HepG2 (cell line): ENCODE measurements around the gene RAB2B. TPM values are rescaled to one million over a fixed set of nuclear protein-coding genes. Genes with fewer than 3 reads are reported as not detected.

Source experiments
- ATAC-seq: fragments of 200-7000 bp; cut with Tn5 transposase; 3 replicates; pipeline ENCODE4 v1.9.1; 2020; ENCODE audit warnings: mild to moderate bottlenecking, moderate library complexity
- BruUV-seq: library from RNA; stranded (reverse); fragments of 400-500 nt; replicated peaks from 2 replicates; lab custom pipeline; 2021; lab: Mats Ljungman, UMichigan
- CTCF ChIA-PET: fragments of 300-600 bp; formaldehyde crosslinking; extraction: SDS; loops from one replicate; lab custom pipeline; 2021; ENCODE audit warnings: low total read pairs, inconsistent platforms, low intra/inter-chr PET ratio; lab: Yijun Ruan, JAX
- POLR2A ChIA-PET: fragments of 350-600 bp; sonication (Branson Sonifier 250); formaldehyde crosslinking; loops from one replicate; lab custom pipeline; 2020; ENCODE audit warnings: antibody characterized with exemption, inconsistent platforms; lab: Yijun Ruan, JAX
- DNase-seq: peaks from one replicate; pipeline ENCODE4 v3.0.0-alpha.2; 2015; ENCODE audit warnings: low spot score
- FAIRE-seq: peaks from 3 replicates; lab custom pipeline; 2011; peaks lifted over from hg19 to GRCh38; lab: Jason Lieb, UNC
- H2AFZ ChIP-seq: one replicate; pipeline ENCODE4 v1.6.1; 2011; ENCODE audit warnings: low read length, inconsistent platforms
- H3K27ac ChIP-seq: fragments of 300-600 bp; 3 replicates; pipeline ENCODE4 v1.8.0; 2011; ENCODE audit warnings: mixed run types, mild to moderate bottlenecking, mixed read lengths, low read length, inconsistent platforms; ENCODE audit not compliant: insufficient read depth; ENCODE audit errors: extremely low read length
- H3K27me3 ChIP-seq, 2 experiments: fragments of 200-600 bp in 1 of 2; 2 replicates in 1 of 2; 3 replicates in 1 of 2; pipeline versions ENCODE4 v1.6.0 to v1.8.0; 2011; ENCODE audit warnings: low read length in 2 of 2, mild to moderate bottlenecking in 2 of 2, moderate library complexity in 2 of 2, inconsistent platforms in 1 of 2; ENCODE audit not compliant: insufficient read depth in 2 of 2, control insufficient read depth in 1 of 2
- H3K36me3 ChIP-seq, 2 experiments: fragments of 200-600 bp in 1 of 2; replicated peaks in 1 of 2; 2 replicates in 1 of 2; 3 replicates in 1 of 2; pipeline versions ENCODE4 v1.5.1 to v1.8.0; 2011; ENCODE audit warnings: low read length in 2 of 2, inconsistent platforms in 1 of 2; ENCODE audit not compliant: insufficient read depth in 2 of 2, control insufficient read depth in 1 of 2
- H3K4me1 ChIP-seq: 2 replicates; pipeline ENCODE4 v1.5.1; 2012; ENCODE audit warnings: low read length, inconsistent platforms; ENCODE audit not compliant: insufficient read depth
- H3K4me2 ChIP-seq: 2 replicates; pipeline ENCODE4 v1.6.0; 2011; ENCODE audit warnings: low read depth, low read length, inconsistent platforms
- H3K4me3 ChIP-seq, 3 experiments: fragments of 200-600 bp in 1 of 3; sonication (generic), shearing (Covaris generic) in 1 of 3; replicated peaks in 1 of 3; 2 replicates each; pipeline ENCODE4 v1.5.1; 2011 to 2016; ENCODE audit warnings: low read length in 3 of 3, inconsistent platforms in 2 of 3, low read depth in 2 of 3, mild to moderate bottlenecking in 2 of 3, control low read depth in 1 of 3, mixed read lengths in 1 of 3; ENCODE audit not compliant: insufficient read depth in 1 of 3
- H3K79me2 ChIP-seq: one replicate; pipeline ENCODE4 v1.6.1; 2011; ENCODE audit warnings: low read length, inconsistent platforms; ENCODE audit not compliant: insufficient read depth
- H3K9ac ChIP-seq: 2 replicates; pipeline ENCODE4 v1.6.0; 2011; ENCODE audit warnings: mild to moderate bottlenecking, low read depth, low read length, inconsistent platforms; ENCODE audit not compliant: insufficient read depth
- H3K9me3 ChIP-seq: 2 replicates; pipeline ENCODE4 v1.5.1; 2012; ENCODE audit warnings: mild to moderate bottlenecking, low read length
- H4K20me1 ChIP-seq: 2 replicates; pipeline ENCODE4 v1.6.0; 2011; ENCODE audit warnings: inconsistent platforms, mild to moderate bottlenecking, low read length, moderate library complexity; ENCODE audit not compliant: insufficient read depth
- ATF1 ChIP-seq: IDR thresholded peaks from 2 replicates; pipeline ENCODE4 v1.6.1; 2016; ENCODE audit warnings: mild to moderate bottlenecking, control low read depth
- ATF4 ChIP-seq, 2 experiments: fragments of 450-650 bp in 1 of 2; sonication (generic) in 1 of 2; formaldehyde crosslinking; IDR thresholded peaks; 2 replicates each; pipeline versions ENCODE4 v1.5.0 to v1.8.0; 2020 to 2022; ENCODE audit warnings: mild to moderate bottlenecking in 1 of 2, missing genetic modification reagents in 1 of 2
- BCL6 ChIP-seq: IDR thresholded peaks from 2 replicates; pipeline ENCODE4 v1.6.1; 2016; ENCODE audit warnings: missing genetic modification reagents, missing compliant biosample characterization
- CC2D1A ChIP-seq: sonication (generic); formaldehyde crosslinking; IDR thresholded peaks from 2 replicates; pipeline ENCODE4 v1.8.1; 2023; ENCODE audit warnings: mild to moderate bottlenecking, missing genetic modification reagents
- CEBPG ChIP-seq: IDR thresholded peaks from 2 replicates; pipeline ENCODE4 v1.6.1; 2016
- FOXA1 ChIP-seq, 2 experiments: fragments of 450-650 bp in 1 of 2; sonication (generic) in 1 of 2; formaldehyde crosslinking in 1 of 2; IDR thresholded peaks; 2 replicates each; pipeline versions ENCODE4 v1.4.0 to v1.6.1; 2016 to 2020; ENCODE audit warnings: missing genetic modification reagents in 1 of 2
- FOXK2 ChIP-seq: fragments of 450-650 bp; IDR thresholded peaks from 2 replicates; pipeline ENCODE4 v1.6.1; 2016
- IRF2 ChIP-seq: IDR thresholded peaks from 2 replicates; pipeline ENCODE4 v1.6.1; 2018; ENCODE audit warnings: missing genetic modification reagents, missing compliant biosample characterization
- MBD4 ChIP-seq: IDR thresholded peaks from 2 replicates; pipeline ENCODE4 v1.6.1; 2012; ENCODE audit warnings: low read length, inconsistent platforms, borderline replicate concordance
- MXD4 ChIP-seq: IDR thresholded peaks from 2 replicates; pipeline ENCODE4 v1.6.1; 2016; ENCODE audit warnings: mild to moderate bottlenecking, missing biosample characterization, missing genetic modification reagents
- NFIC ChIP-seq: IDR thresholded peaks from 2 replicates; pipeline ENCODE4 v1.6.1; 2012; ENCODE audit warnings: mild to moderate bottlenecking, low read length, inconsistent platforms
- NR2F6 ChIP-seq, 2 experiments: IDR thresholded peaks; 2 replicates each; pipeline ENCODE4 v1.6.1; 2016; ENCODE audit warnings: antibody characterized with exemption in 1 of 2, mild to moderate bottlenecking in 1 of 2
- SIN3A ChIP-seq: IDR thresholded peaks from 2 replicates; pipeline ENCODE4 v1.6.1; 2011; ENCODE audit warnings: low read depth, mild to moderate bottlenecking, control low read depth, low read length, borderline replicate concordance
- SIX1 ChIP-seq: sonication (generic); formaldehyde crosslinking; IDR thresholded peaks from 2 replicates; pipeline ENCODE4 v1.4.0; 2020; ENCODE audit warnings: missing genetic modification reagents, borderline replicate concordance
- SMAD3 ChIP-seq: sonication (generic); formaldehyde crosslinking; IDR thresholded peaks from 2 replicates; pipeline ENCODE4 v1.4.0; 2020; ENCODE audit warnings: missing genetic modification reagents
- SMARCC2 ChIP-seq: fragments of 450-650 bp; IDR thresholded peaks from 2 replicates; pipeline ENCODE4 v1.6.1; 2017; ENCODE audit warnings: antibody characterized with exemption, mild to moderate bottlenecking
- SOX5 ChIP-seq: IDR thresholded peaks from 2 replicates; pipeline ENCODE4 v1.6.1; 2016; ENCODE audit warnings: borderline replicate concordance
- TAF1 ChIP-seq: sonication (generic); formaldehyde crosslinking; IDR thresholded peaks from 2 replicates; pipeline ENCODE4 v1.4.0; 2020; ENCODE audit warnings: missing genetic modification reagents
- TBP ChIP-seq: sonication (generic); formaldehyde crosslinking; IDR thresholded peaks from 2 replicates; pipeline ENCODE4 v1.5.0; 2020; ENCODE audit warnings: missing genetic modification reagents
- ZBTB20 ChIP-seq: sonication (generic); formaldehyde crosslinking; IDR thresholded peaks from 2 replicates; pipeline ENCODE4 v1.8.1; 2023; ENCODE audit warnings: missing genetic modification reagents, low read depth, mild to moderate bottlenecking, borderline replicate concordance
- ZKSCAN8 ChIP-seq: IDR thresholded peaks from 2 replicates; pipeline ENCODE4 v1.6.1; 2016; ENCODE audit warnings: borderline replicate concordance, missing genetic modification reagents, missing compliant biosample characterization
- ZNF24 ChIP-seq: fragments of 450-650 bp; IDR thresholded peaks from 2 replicates; pipeline ENCODE4 v1.6.1; 2017; ENCODE audit warnings: antibody characterized with exemption, mild to moderate bottlenecking
- ZNF430 ChIP-seq: sonication (generic); formaldehyde crosslinking; IDR thresholded peaks from 2 replicates; pipeline ENCODE4 v1.9.0; 2021; ENCODE audit warnings: mild to moderate bottlenecking, missing genetic modification reagents
- ZNF546 ChIP-seq: sonication (generic); formaldehyde crosslinking; conservative IDR thresholded peaks from 2 replicates; pipeline ENCODE4 v1.8.1; 2023; ENCODE audit warnings: mild to moderate bottlenecking, missing genetic modification reagents
- ZNF614 ChIP-seq: IDR thresholded peaks from 2 replicates; pipeline ENCODE4 v1.6.1; 2018; ENCODE audit warnings: missing biosample characterization, missing genetic modification reagents, inconsistent platforms, borderline replicate concordance
- ZSCAN9 ChIP-seq: IDR thresholded peaks from 2 replicates; pipeline ENCODE4 v1.6.1; 2016; ENCODE audit warnings: borderline replicate concordance
- WGBS: methylation state at CpG from one replicate; pipeline ENCODE4 v1.1.6; 2017; ENCODE audit warnings: low lambda C conversion rate; 5-methylcytosine and 5-hydroxymethylcytosine counted together
- in situ Hi-C: cut with HindIII; loops from 2 replicates; pipeline ENCODE4 v1.10.0; 2017; ENCODE audit warnings: low pct_unique_long_range_greater_than_20kb; ENCODE audit not compliant: extremely low pct_ligation_motif_present
- intact Hi-C: fragments of 100-400 bp; cut with micrococcal nuclease; formaldehyde crosslinking; loops from one replicate; pipeline ENCODE4 v1.10.0; 2022; ENCODE audit not compliant: unreplicated experiment
- polyA plus RNA-seq, 8 experiments: library from polyadenylated mRNA; depleted of rRNA in 3 of 8; stranded (reverse) in 7 of 8; unstranded in 1 of 8; fragments of >200 nt; fragmentation: Illumina TruSeq in 4 of 8; extraction: Trizol in 4 of 8; gene quantifications; 2 replicates each; pipeline versions ENCODE4 v1.2.1 to v1.2.3, GENCODE V29; 2011 to 2016; ENCODE audit warnings: low read depth in 4 of 8, missing spikeins in 1 of 8, mixed read lengths in 1 of 8; ENCODE audit not compliant: insufficient read depth in 1 of 8
- total RNA-seq, 5 experiments: library from RNA; depleted of rRNA; stranded (reverse); fragments of >200 nt; fragmentation: Illumina TruSeq; extraction: Trizol; gene quantifications; 2 replicates each; pipeline ENCODE4 v1.2.3, GENCODE V29; 2016; ENCODE audit warnings: low read depth in 1 of 5

RAB2B gene
- total and polyA plus RNA-seq, 2 of the 13 experiments (the other 11 are each of a cell fraction or from before 2014, with no cell fraction given), result 36.0 to 60.6 TPM

- H3K79me2 ChIP-seq, result peaks cover 45% of the 10 kb centered on the region
- peaks cover 8 to 28% of the 10 kb centered on the region in 2 experiments for H3K36me3 ChIP-seq
- intact Hi-C loops (loop anchor here (1.0 to 2.0 kb wide), 3 partner anchors 20 to 1015 kb away; partner anchors contain the start of genes CHD8 and PIP4P1), in situ Hi-C loops (no loop called here)
- CTCF ChIA-PET, result interaction anchor here (1.7 to 2.0 kb wide), 2 partner anchors 20 to 82 kb away, joined by 12 to 19 read pairs; partner anchors contain the start of gene CHD8
- peak overlapping the region; percentile 95 for H3K9ac ChIP-seq
- BruUV-seq, result TSS peak; percentile 82
- POLR2A ChIA-PET, result interaction anchor here (0.7 to 5.2 kb wide), 10 partner anchors 12 to 92 kb away, joined by 3 to 47 read pairs (median 7); partner anchors contain the start of genes CHD8 and METTL3
- peaks cover 29% of the 10 kb centered on the region for H3K4me1 ChIP-seq
- peak overlapping the region; percentile 87 for H3K27ac ChIP-seq
- H3K4me3 ChIP-seq, result peak overlapping the region; percentile 83 to 99 (median 87)
- no peaks in the 10 kb centered on the region for H3K9me3 ChIP-seq
- H3K4me2 ChIP-seq, result peak overlapping the region; percentile 84
- no peaks in the 10 kb centered on the region for H4K20me1 ChIP-seq
- peak; percentile 18 for DNase-seq
- FAIRE-seq, result peak; percentile 4
- H3K27me3 ChIP-seq, result no peaks in the 10 kb centered on the region; a peak in 1 of 5 replicates
- peak; percentile 32 for ATAC-seq
- H2AFZ ChIP-seq, result peak overlapping the region; percentile 88
- 9% methylated on average over 10 of the region's 10 CpGs for WGBS
- TF ChIP-seq FOXA1 (IDR thresholded peaks at IDR 0.05), result no peak
- TF ChIP-seq FOXA1 (CRISPR knock-in tag; IDR thresholded peaks at IDR 0.05), result no peak
- peak; percentile 87 for TF ChIP-seq BCL6 (CRISPR knock-in tag)
- TF ChIP-seq NR2F6 (IDR thresholded peaks at IDR 0.05), result 0 out of 2 replicates have a peak, but pooled peaks have one; percentile 12
- no peak for TF ChIP-seq NR2F6 (CRISPR knock-in tag; IDR thresholded peaks at IDR 0.05)
- TF ChIP-seq MXD4 (CRISPR knock-in tag), result no peak
- TF ChIP-seq CEBPG (CRISPR knock-in tag), result peak; percentile 13; the same call in 1 of the 2 replicates
- TF ChIP-seq ZKSCAN8 (CRISPR knock-in tag), result 0 out of 2 replicates have a peak, but pooled peaks have one; percentile 34
- peak; percentile 45; the same call in 1 of the 2 replicates for TF ChIP-seq IRF2 (CRISPR knock-in tag)
- TF ChIP-seq SIX1, result 0 out of 2 replicates have a peak, but pooled peaks have one; percentile 19
- peak; percentile 12; the same call in 1 of the 2 replicates for TF ChIP-seq ZNF614 (CRISPR knock-in tag)
- TF ChIP-seq ZNF546 (CRISPR knock-in tag), result 0 out of 2 replicates have a peak, but pooled peaks have one; percentile 8
- peak; percentile 65; the same call in 1 of the 2 replicates for TF ChIP-seq ZSCAN9 (CRISPR knock-in tag)
- TF ChIP-seq MBD4, result 0 out of 2 replicates have a peak, but pooled peaks have one; percentile 58
- TF ChIP-seq SMARCC2, result 0 out of 2 replicates have a peak, but pooled peaks have one; percentile 54
- peak; percentile 51; the same call in 1 of the 2 replicates for TF ChIP-seq ATF1
- TF ChIP-seq ZNF24, result 0 out of 2 replicates have a peak, but pooled peaks have one; percentile 47
- TF ChIP-seq SMAD3, result no peak
- 0 out of 2 replicates have a peak, but pooled peaks have one; percentile 94 for TF ChIP-seq FOXK2
- TF ChIP-seq ZBTB20 (CRISPR knock-in tag), result peak; percentile 43; the same call in 1 of the 2 replicates
- no peak for TF ChIP-seq TBP (CRISPR knock-in tag)
- 0 out of 2 replicates have a peak, but pooled peaks have one; percentile 6 for TF ChIP-seq ZNF430 (CRISPR knock-in tag)
- TF ChIP-seq TAF1 (CRISPR knock-in tag), result peak; percentile 21; the same call in 1 of the 2 replicates
- TF ChIP-seq SIN3A, result 0 out of 2 replicates have a peak, but pooled peaks have one; percentile 20
- TF ChIP-seq ATF4 (CRISPR knock-in tag; IDR thresholded peaks at IDR 0.05), result 0 out of 4 replicates have a peak, but pooled peaks of 1 of the 2 experiments have one; percentile 23
- TF ChIP-seq NFIC, result peak; percentile 32; the same call in 1 of the 2 replicates
- no peak for TF ChIP-seq CC2D1A
- TF ChIP-seq SOX5 (CRISPR knock-in tag), result 0 out of 2 replicates have a peak, but pooled peaks have one; percentile 2
Measured at GRCh38 chr14:21475767-21476522, 814 bp downstream of the RAB2B start.
